Liver (tissue), 9 donors: ENCODE results near the gene ACAT2. TPM values are rescaled to one million over a fixed set of nuclear protein-coding genes. Genes with fewer than 3 reads are reported as not detected.

Experiments used
- DNase-seq: peaks from one replicate; pipeline ENCODE4 v3.0.0-alpha.2; 2017; ENCODE audit warnings: low spot score
- H3K27ac ChIP-seq, 2 donors: one replicate each; pipeline ENCODE4 v1.7.0; 2013; ENCODE audit warnings: inconsistent platforms in 2 of 2, low read length in 2 of 2, control low read depth in 1 of 2, low read depth in 1 of 2, mild to moderate bottlenecking in 1 of 2
- H3K27me3 ChIP-seq, 4 donors: one replicate each; pipeline versions ENCODE4 v1.6.1 to v1.7.0; 2013; ENCODE audit warnings: low read length in 3 of 4, inconsistent platforms in 1 of 4, mild to moderate bottlenecking in 1 of 4, moderate library complexity in 1 of 4; ENCODE audit not compliant: control insufficient read depth in 4 of 4, insufficient read depth in 4 of 4
- H3K36me3 ChIP-seq, 4 donors: one replicate each; pipeline versions ENCODE4 v1.6.1 to v1.7.0; 2013; ENCODE audit warnings: low read length in 3 of 4, mild to moderate bottlenecking in 3 of 4, low read depth in 1 of 4, moderate library complexity in 1 of 4; ENCODE audit not compliant: control insufficient read depth in 4 of 4, insufficient read depth in 3 of 4
- H3K4me1 ChIP-seq, 4 donors: one replicate each; pipeline versions ENCODE4 v1.6.1 to v1.7.0; 2013; ENCODE audit warnings: low read length in 3 of 4, mild to moderate bottlenecking in 3 of 4, moderate library complexity in 1 of 4; ENCODE audit not compliant: control insufficient read depth in 4 of 4, insufficient read depth in 4 of 4
- H3K4me3 ChIP-seq, 3 donors: one replicate each; pipeline versions ENCODE4 v1.6.1 to v1.7.0; 2013; ENCODE audit warnings: low read length in 3 of 3, control low read depth in 1 of 3, low read depth in 1 of 3, mild to moderate bottlenecking in 1 of 3
- H3K9ac ChIP-seq, 2 donors: one replicate each; pipeline ENCODE4 v1.7.0; 2013; ENCODE audit warnings: low read length in 2 of 2, mild to moderate bottlenecking in 2 of 2, moderate library complexity in 2 of 2, control low read depth in 1 of 2, low read depth in 1 of 2
- H3K9me3 ChIP-seq, 4 donors: one replicate each; pipeline versions ENCODE4 v1.6.1 to v1.7.0; 2013; ENCODE audit warnings: low read length in 3 of 4; ENCODE audit not compliant: control insufficient read depth in 4 of 4
- EGR1 ChIP-seq, 2 donors: IDR thresholded peaks; 2 replicates each; pipeline ENCODE4 v1.6.1; 2016 to 2018; ENCODE audit warnings: antibody characterized with exemption in 2 of 2, low read depth in 2 of 2
- FOXA1 ChIP-seq: IDR thresholded peaks from 2 replicates; pipeline ENCODE4 v1.6.1; 2016; ENCODE audit warnings: antibody characterized with exemption
- FOXA2 ChIP-seq: IDR thresholded peaks from 2 replicates; pipeline ENCODE4 v1.6.1; 2016; ENCODE audit warnings: antibody characterized with exemption
- GABPA ChIP-seq, 2 donors: IDR thresholded peaks in 1 of 2; conservative IDR thresholded peaks in 1 of 2; 2 replicates each; pipeline ENCODE4 v1.6.1; 2016; ENCODE audit warnings: antibody characterized with exemption in 2 of 2, mild to moderate bottlenecking in 1 of 2, moderate library complexity in 1 of 2
- HNF4A ChIP-seq, 2 donors: conservative IDR thresholded peaks; 2 replicates each; pipeline ENCODE4 v1.6.1; 2016; ENCODE audit warnings: antibody characterized with exemption in 2 of 2, mild to moderate bottlenecking in 2 of 2
- JUND ChIP-seq, 2 donors: IDR thresholded peaks; 2 replicates each; pipeline ENCODE4 v1.6.1; 2016; ENCODE audit warnings: antibody characterized with exemption in 2 of 2
- NR2F2 ChIP-seq: IDR thresholded peaks from 2 replicates; pipeline ENCODE4 v1.6.1; 2016; ENCODE audit warnings: antibody characterized with exemption
- RAD21 ChIP-seq, 2 donors: IDR thresholded peaks; 2 replicates each; pipeline ENCODE4 v1.6.1; 2016; ENCODE audit warnings: antibody characterized with exemption in 2 of 2, mild to moderate bottlenecking in 2 of 2
- SP1 ChIP-seq: IDR thresholded peaks from 2 replicates; pipeline ENCODE4 v1.6.1; 2018; ENCODE audit warnings: antibody characterized with exemption, mild to moderate bottlenecking
- TAF1 ChIP-seq: conservative IDR thresholded peaks from 2 replicates; pipeline ENCODE4 v1.6.1; 2016; ENCODE audit warnings: antibody characterized with exemption, mild to moderate bottlenecking
- YY1 ChIP-seq: IDR thresholded peaks from 2 replicates; pipeline ENCODE4 v1.6.1; 2016; ENCODE audit warnings: antibody characterized with exemption, mild to moderate bottlenecking
- WGBS: extraction: QIAGEN DNeasy Blood & Tissue Kit; methylation state at CpG from one replicate; pipeline ENCODE4 v1.1.7; 2013; 5-methylcytosine and 5-hydroxymethylcytosine counted together
- polyA plus RNA-seq, 2 donors: library from polyadenylated mRNA; stranded (reverse) in 1 of 2; unstranded in 1 of 2; fragments of 200-250 nt in 1 of 2; fragments of >200 nt in 1 of 2; fragmentation: Nextera tagmentation in 1 of 2; extraction: Ambion mirVana in 1 of 2; gene quantifications; one replicate each; pipeline versions ENCODE4 v1.2.1 to v1.2.3, GENCODE V29; 2013 to 2015
- total RNA-seq, 2 donors: library from RNA; depleted of rRNA; stranded (reverse); fragments of >200 nt; gene quantifications; one replicate each; pipeline ENCODE4 v1.2.3, GENCODE V29; 2014
- TF ChIP-seq, protein P1 (sequence below): IDR thresholded peaks from 2 replicates; pipeline ENCODE4 v1.6.1; 2016; ENCODE audit warnings: antibody characterized with exemption
- TF ChIP-seq, protein P2 (sequence below): IDR thresholded peaks from 2 replicates; pipeline ENCODE4 v1.6.1; 2016; ENCODE audit warnings: antibody characterized with exemption
- TF ChIP-seq, protein P3 (sequence below): IDR thresholded peaks from 2 replicates; pipeline ENCODE4 v1.6.1; 2016; ENCODE audit warnings: antibody characterized with exemption
- donor health status: healthy.
- donor health status: healthy.
- donor health status: healthy.
- donor health status: healthy.
- donor health status: healthy.

The ACAT2 gene
- total and polyA plus RNA-seq, 4 donors: 68.2 to 116 (median 94.2) TPM

DNA sequence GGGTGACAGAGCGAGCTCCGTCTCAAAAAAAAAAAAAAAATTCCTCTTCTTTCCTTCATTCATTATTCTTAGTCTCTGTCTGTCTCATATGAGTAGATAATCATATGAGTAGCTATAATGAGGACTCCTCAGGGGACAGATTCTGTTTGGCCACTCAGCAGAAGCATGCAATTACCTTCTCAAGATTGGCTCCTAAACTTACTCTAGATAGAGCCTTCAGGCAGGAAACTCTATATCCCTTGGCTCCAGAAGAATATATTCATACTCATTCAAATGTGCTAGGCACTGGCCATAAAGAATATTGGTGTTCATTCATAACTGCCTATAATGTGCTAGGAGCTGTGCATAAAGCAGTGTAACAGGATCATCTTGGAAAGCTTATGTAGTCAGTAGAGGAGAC is 2.2 kb upstream of the ACAT2 start:
- Histone ChIP-seq H3K9me3 (no peaks in the 10 kb centered on the region), H3K27ac (no peak overlapping the region), H3K4me3 (no peak overlapping the region), H3K36me3 (peaks cover 2 to 32% (median 23%) of the 10 kb centered on the region in 4 donors), H3K27me3 (no peaks in the 10 kb centered on the region), H3K4me1 (peaks cover 0 to 21% (median 15%) of the 10 kb centered on the region in 4 donors), H3K9ac (no peak overlapping the region)
- DNase-seq: no peak
- 17% methylated on average over 1 of the region's 2 CpGs for WGBS
- TF ChIP-seq SP1 (no peak), GABPA (IDR thresholded peaks at IDR 0.05 in 1 of 2, conservative IDR thresholded peaks at IDR 0.05 in 1 of 2) (no peak), FOXA2 (no peak), FOXA1 (no peak), YY1 (no peak), EGR1 (IDR thresholded peaks at IDR 0.05; ENCODE audit: low read depth in 2 of 2) (no peak), RAD21 (IDR thresholded peaks at IDR 0.05) (no peak), TAF1 (no peak)
- TF ChIP-seq, protein P1, sequence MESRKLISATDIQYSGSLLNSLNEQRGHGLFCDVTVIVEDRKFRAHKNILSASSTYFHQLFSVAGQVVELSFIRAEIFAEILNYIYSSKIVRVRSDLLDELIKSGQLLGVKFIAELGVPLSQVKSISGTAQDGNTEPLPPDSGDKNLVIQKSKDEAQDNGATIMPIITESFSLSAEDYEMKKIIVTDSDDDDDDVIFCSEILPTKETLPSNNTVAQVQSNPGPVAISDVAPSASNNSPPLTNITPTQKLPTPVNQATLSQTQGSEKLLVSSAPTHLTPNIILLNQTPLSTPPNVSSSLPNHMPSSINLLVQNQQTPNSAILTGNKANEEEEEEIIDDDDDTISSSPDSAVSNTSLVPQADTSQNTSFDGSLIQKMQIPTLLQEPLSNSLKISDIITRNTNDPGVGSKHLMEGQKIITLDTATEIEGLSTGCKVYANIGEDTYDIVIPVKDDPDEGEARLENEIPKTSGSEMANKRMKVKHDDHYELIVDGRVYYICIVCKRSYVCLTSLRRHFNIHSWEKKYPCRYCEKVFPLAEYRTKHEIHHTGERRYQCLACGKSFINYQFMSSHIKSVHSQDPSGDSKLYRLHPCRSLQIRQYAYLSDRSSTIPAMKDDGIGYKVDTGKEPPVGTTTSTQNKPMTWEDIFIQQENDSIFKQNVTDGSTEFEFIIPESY: no peak
- TF ChIP-seq, protein P2, sequence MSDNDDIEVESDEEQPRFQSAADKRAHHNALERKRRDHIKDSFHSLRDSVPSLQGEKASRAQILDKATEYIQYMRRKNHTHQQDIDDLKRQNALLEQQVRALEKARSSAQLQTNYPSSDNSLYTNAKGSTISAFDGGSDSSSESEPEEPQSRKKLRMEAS: no peak
- TF ChIP-seq, protein P3, sequence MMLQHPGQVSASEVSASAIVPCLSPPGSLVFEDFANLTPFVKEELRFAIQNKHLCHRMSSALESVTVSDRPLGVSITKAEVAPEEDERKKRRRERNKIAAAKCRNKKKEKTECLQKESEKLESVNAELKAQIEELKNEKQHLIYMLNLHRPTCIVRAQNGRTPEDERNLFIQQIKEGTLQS: no peak

DNA sequence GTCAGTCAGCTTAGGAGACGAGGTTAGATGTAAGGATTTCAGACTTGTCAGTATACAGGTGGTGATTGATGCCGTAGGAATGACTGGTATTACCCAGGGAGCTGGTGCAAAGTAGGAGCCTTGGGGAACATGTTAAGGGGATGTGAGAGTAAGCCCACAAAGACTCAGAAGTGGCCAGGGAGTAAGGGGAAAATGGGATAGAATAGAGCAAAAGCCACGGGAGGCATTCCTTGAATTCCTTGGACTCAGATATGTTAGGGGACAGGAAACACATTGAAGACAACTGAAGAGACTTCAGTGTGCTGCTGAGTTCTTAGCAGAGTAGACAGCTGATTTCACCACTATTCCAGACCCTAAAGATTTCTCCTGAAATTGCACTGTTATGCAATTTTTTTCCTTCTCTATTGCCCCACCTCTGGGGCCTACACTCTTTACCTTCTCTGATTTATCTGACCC is 1.2 kb upstream of the ACAT2 start:
- H3K9ac ChIP-seq: peak overlapping the region; percentile 52 to 94
- no peaks in the 10 kb centered on the region for H3K9me3 ChIP-seq
- no peak for DNase-seq
- H3K27me3 ChIP-seq: no peaks in the 10 kb centered on the region
- H3K4me3 ChIP-seq: peak overlapping the region in 1 of 3 donors; percentile 74
- peak overlapping the region; percentile 100 for H3K27ac ChIP-seq
- H3K36me3 ChIP-seq: peaks cover 0 to 24% (median 15%) of the 10 kb centered on the region in 4 donors
- WGBS: 70% methylated on average over 3 of the region's 3 CpGs
- peaks cover 0 to 23% (median 15%) of the 10 kb centered on the region in 4 donors for H3K4me1 ChIP-seq
- TF ChIP-seq RAD21 (IDR thresholded peaks at IDR 0.05): no peak
- no peak for TF ChIP-seq JUND (IDR thresholded peaks at IDR 0.05)
- no peak for TF ChIP-seq NR2F2
- peak in 1 of 2 donors; percentile 6 for TF ChIP-seq HNF4A (conservative IDR thresholded peaks at IDR 0.05)

DNA sequence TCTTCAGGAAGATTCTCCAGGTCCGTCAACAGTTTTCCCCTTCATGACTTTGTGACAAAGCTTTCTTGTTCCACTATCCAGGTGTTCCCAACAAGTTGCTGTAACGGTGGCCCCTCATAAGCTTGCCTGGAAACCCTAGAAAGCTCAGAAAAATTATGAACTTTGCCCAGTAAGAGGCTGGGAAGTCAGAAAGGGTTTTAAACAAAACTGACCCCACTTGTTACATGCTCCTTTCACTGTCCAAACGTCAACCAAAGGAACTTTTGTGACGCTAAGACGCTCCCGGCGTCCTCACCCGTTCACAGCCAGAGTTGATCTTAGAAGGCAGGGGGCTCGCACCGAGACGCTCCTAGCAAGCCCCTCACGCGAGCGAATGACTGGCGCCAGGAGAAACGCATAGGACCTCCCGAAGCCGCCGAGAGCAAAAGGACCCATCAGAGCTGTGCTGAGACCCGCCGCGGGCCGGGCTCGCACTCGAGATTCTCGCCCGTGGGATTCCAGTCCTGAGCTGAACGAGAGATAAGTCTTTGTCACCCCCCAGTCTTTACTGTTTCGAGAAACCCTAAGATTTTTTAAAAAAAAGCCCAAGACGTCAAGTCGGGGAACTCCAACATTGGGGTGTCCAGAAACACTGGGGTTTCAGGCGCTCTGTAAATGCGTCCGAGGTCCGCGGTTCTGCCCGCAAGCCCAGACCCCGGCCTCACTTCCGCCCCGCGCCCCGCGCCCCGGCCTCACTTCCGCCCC is 544 bp upstream of the ACAT2 start:
- Histone ChIP-seq H3K9ac (peak overlapping the region; percentile 52 to 94), H3K27ac (peak overlapping the region; percentile 100), H3K9me3 (no peaks in the 10 kb centered on the region), H3K4me1 (peaks cover 0 to 23% (median 15%) of the 10 kb centered on the region in 4 donors), H3K36me3 (peaks cover 0 to 18% (median 12%) of the 10 kb centered on the region in 4 donors), H3K27me3 (no peaks in the 10 kb centered on the region), H3K4me3 (peak overlapping the region; percentile 11 to 76 (median 74))
- no peak for TF ChIP-seq GABPA (IDR thresholded peaks at IDR 0.05 in 1 of 2, conservative IDR thresholded peaks at IDR 0.05 in 1 of 2)
- TF ChIP-seq FOXA1: no peak
- no peak for TF ChIP-seq EGR1 (IDR thresholded peaks at IDR 0.05; ENCODE audit: low read depth in 2 of 2)
- TF ChIP-seq, protein P1: no peak
- no peak for TF ChIP-seq FOXA2
- TF ChIP-seq HNF4A (conservative IDR thresholded peaks at IDR 0.05): no peak
- TF ChIP-seq, protein P3: no peak
- 4% methylated on average over 45 of the region's 45 CpGs for WGBS
- peak; percentile 52 for DNase-seq
